GM12892 (cell line): ENCODE data around the gene HIVEP3.

ENCODE experiments used
- DNase-seq: peaks from one replicate; pipeline ENCODE4 v3.0.0; 2011; ENCODE audit not compliant: insufficient read length
- FAIRE-seq: peaks from 2 replicates; lab custom pipeline; 2011; peaks lifted over from hg19 to GRCh38; lab: Jason Lieb, UNC
- POLR2A ChIP-seq: IDR thresholded peaks from 2 replicates; pipeline ENCODE4 v1.6.1; 2011; ENCODE audit warnings: low read depth, low read length, control low read depth
- POLR2AphosphoS5 ChIP-seq: IDR thresholded peaks from 2 replicates; pipeline ENCODE4 v1.6.1; 2011; ENCODE audit warnings: low read depth, low read length, control low read depth
- TAF1 ChIP-seq: IDR thresholded peaks from 2 replicates; pipeline ENCODE4 v1.6.1; 2011; ENCODE audit warnings: low read depth, mild to moderate bottlenecking, control low read depth, low read length, borderline replicate concordance

Gene HIVEP3

GRCh38 chr1:41850029-41850428 lies 68.7 kb downstream of the HIVEP3 start:
- no peak for DNase-seq
- no peak for FAIRE-seq
- TF ChIP-seq POLR2AphosphoS5 (no peak), POLR2A (no peak), TAF1 (no peak)

DNA sequence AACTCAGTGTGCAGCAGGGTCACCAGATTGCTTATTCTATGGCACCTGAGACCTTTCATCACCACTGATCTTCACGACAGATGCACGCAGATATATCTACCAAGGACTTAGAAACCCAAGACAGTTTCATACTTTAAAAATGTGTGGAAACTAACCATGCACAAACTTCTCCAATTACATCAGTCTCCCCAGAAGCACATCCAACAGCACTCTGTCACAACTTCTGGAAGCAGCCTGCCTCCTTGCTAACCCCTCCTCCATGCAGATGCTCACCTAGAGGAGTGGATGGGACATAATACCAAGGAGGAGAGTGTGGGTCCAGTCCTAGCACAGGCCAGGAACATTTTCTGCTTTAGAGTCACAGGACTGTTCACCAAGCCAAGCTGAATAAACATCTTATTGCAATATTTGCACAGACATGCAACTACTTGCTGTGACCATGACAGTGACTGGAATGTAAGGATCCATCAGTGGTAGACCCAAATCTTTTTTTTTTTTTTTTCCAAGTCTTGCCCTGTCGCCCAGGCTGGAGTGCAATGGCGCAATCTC lies 69.4 kb downstream of the HIVEP3 start:
- DNase-seq (no peak), FAIRE-seq (no peak)
- TF ChIP-seq POLR2A: no peak
- no peak for TF ChIP-seq TAF1
- no peak for TF ChIP-seq POLR2AphosphoS5

DNA sequence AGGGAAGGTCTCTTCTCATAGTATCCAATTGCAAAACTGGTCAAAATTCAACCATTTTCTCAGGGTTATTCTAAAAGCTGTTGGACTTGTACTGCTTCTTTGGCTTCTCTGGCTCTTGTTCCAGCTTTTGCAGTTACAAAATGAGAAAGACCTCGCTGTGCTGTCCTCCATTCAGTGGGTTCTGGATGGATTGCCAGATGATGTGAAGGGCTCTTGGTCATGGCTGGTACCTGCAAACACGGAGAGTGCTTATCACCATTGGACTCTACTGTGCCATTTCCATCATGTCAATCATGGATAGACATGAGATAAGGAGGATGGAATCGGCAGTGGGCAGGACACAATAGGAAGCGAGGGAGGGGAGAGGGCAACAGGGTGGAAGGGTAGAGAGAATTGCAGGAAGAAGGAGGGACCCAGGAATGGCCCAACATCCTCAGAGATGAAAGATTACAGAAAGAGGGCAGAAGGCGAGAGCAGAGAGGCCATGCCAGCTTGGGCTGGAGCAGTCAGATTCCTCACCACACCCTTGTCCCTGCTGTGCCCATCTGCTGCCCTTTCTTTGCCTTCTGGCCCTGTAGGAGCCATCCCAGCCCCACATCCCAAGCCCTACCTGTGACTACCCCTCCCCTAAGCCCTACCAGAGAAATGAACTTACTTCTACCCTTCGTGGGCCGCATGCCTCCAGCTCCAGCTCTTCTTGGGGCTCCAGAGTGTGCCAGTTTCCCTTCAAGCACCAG lies 70.3 kb downstream of the HIVEP3 start:
- DNase-seq: no peak
- TF ChIP-seq TAF1: no peak
- no peak for TF ChIP-seq POLR2A
- no peak for TF ChIP-seq POLR2AphosphoS5
- no peak for FAIRE-seq

DNA sequence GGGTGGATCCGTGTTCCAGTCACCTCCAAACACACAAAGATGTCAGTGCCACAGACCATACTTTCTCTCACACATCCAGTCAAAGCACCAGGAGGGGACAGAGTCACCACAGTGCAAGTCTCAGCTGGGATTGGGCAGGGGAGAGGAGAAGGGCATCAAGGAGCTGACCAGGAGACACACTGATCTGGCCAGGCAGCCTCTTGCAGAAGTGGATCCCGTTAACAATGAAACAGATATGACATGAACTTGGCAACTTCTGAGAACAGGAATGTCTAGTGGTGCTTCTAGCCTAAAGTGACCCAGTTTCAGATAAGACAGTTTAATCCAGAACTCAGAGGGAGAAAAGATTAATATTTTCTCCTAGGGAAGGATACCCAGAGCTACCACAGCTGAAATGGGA lies 71.0 kb downstream of the HIVEP3 start:
- TF ChIP-seq TAF1: no peak
- no peak for TF ChIP-seq POLR2A
- no peak for TF ChIP-seq POLR2AphosphoS5
- DNase-seq: no peak
- FAIRE-seq: no peak

DNA sequence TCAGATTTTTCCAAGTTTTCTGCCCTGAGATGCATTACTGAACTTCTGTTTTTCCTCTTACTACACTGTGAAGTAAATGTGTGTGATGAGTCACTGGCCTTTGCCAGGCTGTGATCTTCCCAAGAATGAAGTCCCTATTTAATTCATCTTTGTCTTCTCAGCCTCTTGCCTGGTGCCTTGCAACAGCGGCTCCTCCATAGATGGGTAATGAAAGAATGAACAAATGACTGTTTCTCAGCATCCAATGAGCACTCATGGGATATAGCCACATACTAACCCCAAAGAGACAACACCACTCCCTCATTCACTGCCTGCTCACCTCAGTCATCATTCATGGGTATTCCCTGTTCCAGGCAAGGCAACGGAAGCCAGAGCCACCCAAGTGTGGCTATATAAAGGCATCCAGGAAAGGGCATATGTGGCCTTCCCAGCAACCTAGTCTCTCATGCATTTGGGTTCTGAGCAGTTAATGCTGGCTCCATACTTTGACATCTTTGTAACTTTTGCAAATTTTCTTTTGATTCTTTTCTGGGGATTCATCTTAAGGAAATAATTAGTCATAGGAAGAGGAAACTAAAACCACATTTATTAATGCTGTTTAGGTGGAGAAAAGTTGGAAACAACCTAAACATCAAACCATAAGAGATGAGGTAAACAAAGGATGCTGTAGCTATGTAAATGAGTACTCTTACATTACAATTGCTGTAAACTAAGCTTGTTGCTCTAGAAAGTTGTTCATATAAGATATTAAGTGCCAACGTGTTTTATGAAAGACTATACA lies 71.9 kb downstream of the HIVEP3 start:
- FAIRE-seq (no peak), DNase-seq (no peak)
- no peak for TF ChIP-seq TAF1
- TF ChIP-seq POLR2A: no peak
- no peak for TF ChIP-seq POLR2AphosphoS5

- DNase-seq: no peak
- no peak for TF ChIP-seq POLR2AphosphoS5
- TF ChIP-seq TAF1: no peak
- FAIRE-seq: no peak
These were observed 73.9 kb downstream of the HIVEP3 start for GRCh38 chr1:41844781-41845272.

- no peak for FAIRE-seq
- TF ChIP-seq TAF1 (no peak), POLR2AphosphoS5 (no peak), POLR2A (no peak)
- no peak for DNase-seq
These were observed 74.5 kb downstream of the HIVEP3 start for GRCh38 chr1:41844255-41844654.

- FAIRE-seq (no peak), DNase-seq (no peak)
- TF ChIP-seq POLR2A: no peak
- no peak for TF ChIP-seq POLR2AphosphoS5
- TF ChIP-seq TAF1: no peak
These were observed 75.5 kb downstream of the HIVEP3 start for GRCh38 chr1:41842993-41843755.

DNA sequence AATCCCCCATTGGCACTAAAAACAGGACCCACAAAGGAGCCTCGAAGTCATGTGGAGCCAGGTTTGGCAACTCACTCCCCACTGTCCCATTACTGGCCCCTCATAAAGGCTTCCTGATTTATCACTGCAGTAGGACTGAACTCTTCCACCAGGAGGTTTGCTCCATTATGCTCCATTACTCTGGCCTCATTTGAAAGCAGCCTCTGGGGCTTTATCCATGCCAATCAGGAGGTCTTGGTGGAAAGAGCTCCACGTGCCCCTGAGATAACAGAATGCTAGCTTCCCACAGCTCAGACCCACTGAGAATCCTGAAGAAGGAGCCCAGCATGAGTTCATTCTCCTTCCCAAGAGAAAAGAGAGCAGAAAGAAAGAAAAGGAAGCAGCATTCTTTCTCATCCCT lies 76.4 kb downstream of the HIVEP3 start:
- no peak for TF ChIP-seq POLR2A
- no peak for TF ChIP-seq TAF1
- TF ChIP-seq POLR2AphosphoS5: no peak
- FAIRE-seq: no peak
- no peak for DNase-seq

- DNase-seq: no peak
- no peak for FAIRE-seq
- TF ChIP-seq TAF1: no peak
- TF ChIP-seq POLR2A: no peak
- TF ChIP-seq POLR2AphosphoS5: no peak
These were observed 78.0 kb downstream of the HIVEP3 start for GRCh38 chr1:41840592-41841246.

GRCh38 chr1:41838266-41838665 lies 80.5 kb downstream of the HIVEP3 start:
- FAIRE-seq: no peak
- no peak for TF ChIP-seq POLR2A
- no peak for TF ChIP-seq POLR2AphosphoS5
- TF ChIP-seq TAF1: no peak
- DNase-seq: no peak
